HG02870 (cell line): ENCODE measurements around the gene THOC3.
"Not testable (repeated sequence)": the region's sequence is repeated elsewhere in the genome, so short reads cannot be mapped to it uniquely, and the experiment has no call there.

Experiments
- ATAC-seq: cut with Tn5 transposase; IDR thresholded peaks from one replicate; pipeline ENCODE4 v1.9.1; 2021; ENCODE audit warnings: mild to moderate bottlenecking, moderate library complexity; ENCODE audit not compliant: unreplicated experiment

Gene THOC3

GRCh38 chr5:175943253-175943652, 24.9 kb downstream of the THOC3 start:
- not testable (repeated sequence) for ATAC-seq

GRCh38 chr5:175940632-175941031, 27.5 kb downstream of the THOC3 start:
- ATAC-seq: not testable (repeated sequence)

- ATAC-seq: not testable (repeated sequence)
These were observed 29.6 kb downstream of the THOC3 start for GRCh38 chr5:175938489-175938888.

GRCh38 chr5:175928752-175929151, 39.4 kb downstream of the THOC3 start:
- ATAC-seq: not testable (repeated sequence)

GRCh38 chr5:175925106-175925505, 43.0 kb downstream of the THOC3 start:
- ATAC-seq: not testable (repeated sequence)

GRCh38 chr5:175922192-175922885, 45.8 kb downstream of the THOC3 start:
- ATAC-seq: no peak

GRCh38 chr5:175921061-175921730, 46.9 kb downstream of the THOC3 start:
- no peak for ATAC-seq

- ATAC-seq: no peak
These were observed 47.8 kb downstream of the THOC3 start for GRCh38 chr5:175920231-175920811.

GRCh38 chr5:175915066-175916037, 52.8 kb downstream of the THOC3 start:
- ATAC-seq: not testable (repeated sequence)

GRCh38 chr5:175913835-175914672, 54.1 kb downstream of the THOC3 start:
- ATAC-seq: not testable (repeated sequence)

- ATAC-seq: not testable (repeated sequence)
These were observed 58.0 kb downstream of the THOC3 start for GRCh38 chr5:175910072-175910471.
